GM18505 (cell line): Measurements from ENCODE around the gene C1QTNF4.
"Not testable (repeated sequence)": the region's sequence is repeated elsewhere in the genome, so short reads cannot be mapped to it uniquely, and the experiment has no call there.

Source experiments
- ATAC-seq: cut with Tn5 transposase; IDR thresholded peaks from one replicate; pipeline ENCODE4 v1.9.1; 2021; ENCODE audit not compliant: unreplicated experiment
- POLR2A ChIP-seq: IDR thresholded peaks from 4 replicates; pipeline ENCODE4 v1.6.1; 2011; ENCODE audit warnings: borderline replicate concordance; ENCODE audit not compliant: insufficient read depth, insufficient read length; ENCODE audit errors: extremely low read depth

The C1QTNF4 gene

DNA sequence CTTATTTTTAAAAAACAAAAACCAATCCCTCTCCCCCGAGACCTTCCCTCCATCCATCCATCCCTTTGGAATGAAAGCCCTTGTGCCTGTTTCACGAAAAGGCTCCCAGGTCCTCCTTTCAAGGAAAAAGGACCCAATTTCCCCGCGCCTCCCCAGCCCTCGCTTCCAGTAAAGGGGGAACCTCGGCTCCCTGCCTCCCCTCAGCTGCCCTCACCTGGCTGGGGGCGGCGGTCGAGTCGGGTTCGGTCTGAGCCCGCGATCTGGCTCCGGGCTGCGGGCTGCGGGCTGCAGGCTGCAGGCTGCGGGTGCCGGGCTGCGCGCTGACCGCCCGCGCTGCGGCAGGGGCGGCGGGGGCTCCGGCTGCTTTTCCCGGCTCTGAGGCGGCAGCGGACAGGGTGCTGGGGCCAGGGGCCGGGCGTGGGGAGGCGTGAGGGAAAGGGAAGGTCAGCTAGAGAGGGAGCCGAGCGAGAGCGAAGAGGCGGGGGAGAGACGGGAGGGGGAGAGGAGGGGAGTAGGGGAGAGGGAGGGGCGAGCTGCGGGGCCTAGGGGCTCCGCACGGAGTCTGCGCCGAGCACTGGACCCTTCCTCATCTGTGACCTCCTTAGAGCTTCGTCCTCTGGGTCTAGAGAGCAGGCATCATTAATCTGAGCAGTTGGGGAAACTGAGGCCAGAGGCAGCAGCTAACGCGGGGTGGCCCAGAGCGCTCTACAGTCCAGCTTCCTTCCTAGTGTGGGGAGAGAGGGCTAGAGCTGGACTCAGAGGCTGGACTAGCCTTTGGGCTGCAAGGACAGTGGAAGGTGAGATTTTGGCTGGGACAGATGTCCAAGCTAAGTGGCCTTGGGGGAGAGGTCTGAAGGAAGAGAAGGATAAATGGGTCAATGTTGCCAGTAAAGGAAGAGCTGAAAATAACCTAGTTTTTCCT lies at the start of gene C1QTNF4:
C1QTNF4 (minus strand) TSS at position 478 of the 922 bp plus-strand sequence. CDS start 3,601 bp downstream, outside the sequence.
- no peak for TF ChIP-seq POLR2A
- ATAC-seq, result no peak

- ATAC-seq, result peak; percentile 91
- peak; percentile 94 for TF ChIP-seq POLR2A
These were observed 48.1 kb upstream of the C1QTNF4 start, which contains the start of gene MTCH2 for GRCh38 chr11:47642099-47642855. TSS of gene MTCH2 (minus strand) at chr11:47642559. CDS start at chr11:47642465, 94 bp downstream.

- TF ChIP-seq POLR2A, result no peak
- no peak for ATAC-seq
These were observed 47.4 kb upstream of the C1QTNF4 start for GRCh38 chr11:47641600-47642098.

DNA sequence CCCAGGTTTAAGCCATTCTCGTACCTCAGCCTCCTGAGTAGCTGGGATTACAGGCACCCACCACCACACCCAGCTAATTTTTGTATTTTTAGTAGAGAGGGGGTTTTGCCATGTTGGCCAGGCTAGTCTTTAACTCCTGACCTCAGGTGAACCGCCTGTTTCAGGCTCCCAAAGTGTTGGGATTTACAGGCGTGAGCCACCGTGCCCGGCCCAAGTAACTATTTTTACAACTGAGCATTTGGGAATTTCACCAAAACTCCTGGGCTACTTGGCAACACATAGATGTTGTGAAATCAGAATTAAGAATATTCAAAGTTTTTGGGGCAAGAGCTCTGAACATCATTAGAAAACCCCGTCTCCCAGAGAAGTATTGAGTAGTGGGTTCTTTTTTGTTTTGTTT lies 46.3 kb upstream of the C1QTNF4 start:
- ATAC-seq, result not testable (repeated sequence)

- not testable (repeated sequence) for ATAC-seq
These were observed 42.1 kb upstream of the C1QTNF4 start for GRCh38 chr11:47636331-47636730.

GRCh38 chr11:47631473-47631872 lies 37.3 kb upstream of the C1QTNF4 start:
- no peak for ATAC-seq
- TF ChIP-seq POLR2A, result no peak

DNA sequence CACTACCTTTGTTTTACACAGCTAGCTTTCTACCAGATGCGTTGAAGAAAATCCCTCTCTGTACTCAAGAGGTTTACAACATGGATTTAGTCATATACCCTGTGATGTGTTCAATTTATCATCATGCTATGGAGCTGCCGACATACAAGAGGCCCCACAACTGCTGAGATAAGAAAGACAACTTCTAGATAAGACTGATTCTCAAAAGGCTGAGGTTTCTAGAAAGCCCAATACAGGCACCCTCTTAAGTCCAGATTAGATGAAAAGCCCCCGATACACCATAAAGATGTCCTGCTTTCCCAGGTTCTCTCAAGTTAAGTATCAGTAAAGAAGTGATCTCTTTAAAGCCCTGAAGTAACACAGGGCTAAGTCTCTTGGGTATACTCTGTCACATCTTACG lies 33.8 kb upstream of the C1QTNF4 start:
- no peak for TF ChIP-seq POLR2A

DNA sequence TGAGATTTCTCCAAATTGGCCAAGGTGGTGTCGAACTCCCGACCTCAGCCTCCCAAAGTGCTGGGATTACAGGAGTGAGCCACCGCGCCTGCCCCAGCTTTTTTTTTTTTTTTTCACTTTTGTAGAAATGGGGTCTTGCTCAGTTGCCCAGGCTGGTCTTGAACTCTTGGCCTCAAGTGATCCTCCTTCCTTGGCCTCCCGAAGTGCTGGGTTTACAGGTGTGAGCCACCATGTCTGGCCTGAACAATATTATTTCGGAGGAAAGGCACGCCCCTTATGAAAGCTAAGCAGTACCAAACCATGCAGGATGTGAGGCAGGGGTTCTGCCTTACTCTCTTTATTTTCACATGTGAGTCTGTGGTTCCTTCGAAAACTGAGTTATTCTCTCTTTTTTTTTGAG lies 32.0 kb upstream of the C1QTNF4 start:
- no peak for ATAC-seq
- TF ChIP-seq POLR2A, result no peak

More for the DNA sequence above, 33.8 kb upstream of the C1QTNF4 start:
- ATAC-seq, result no peak

GRCh38 chr11:47620836-47621378 lies 26.7 kb upstream of the C1QTNF4 start:
- TF ChIP-seq POLR2A, result no peak
- ATAC-seq, result no peak

DNA sequence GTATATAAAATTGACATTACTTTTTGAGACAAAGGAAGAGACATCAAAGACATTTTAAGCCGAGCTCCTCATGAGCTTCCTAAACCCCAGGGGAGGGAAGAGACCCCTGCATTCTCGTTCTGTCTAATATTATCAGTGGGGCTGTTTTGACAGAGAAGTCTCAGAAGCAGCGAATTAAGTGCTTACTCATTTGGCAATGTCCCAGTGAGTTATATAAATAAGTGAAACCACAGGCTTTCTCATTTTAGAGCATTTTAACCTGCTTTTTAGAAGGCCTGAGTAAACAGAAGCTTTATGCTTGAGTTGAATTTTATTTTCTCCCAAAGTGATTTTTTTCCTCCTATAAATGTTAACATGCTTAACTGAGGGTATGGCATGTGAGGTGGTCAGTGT lies 23.2 kb upstream of the C1QTNF4 start:
- TF ChIP-seq POLR2A, result no peak
- ATAC-seq, result no peak

GRCh38 chr11:47616726-47617416 lies 22.7 kb upstream of the C1QTNF4 start:
- ATAC-seq, result no peak
- no peak for TF ChIP-seq POLR2A

DNA sequence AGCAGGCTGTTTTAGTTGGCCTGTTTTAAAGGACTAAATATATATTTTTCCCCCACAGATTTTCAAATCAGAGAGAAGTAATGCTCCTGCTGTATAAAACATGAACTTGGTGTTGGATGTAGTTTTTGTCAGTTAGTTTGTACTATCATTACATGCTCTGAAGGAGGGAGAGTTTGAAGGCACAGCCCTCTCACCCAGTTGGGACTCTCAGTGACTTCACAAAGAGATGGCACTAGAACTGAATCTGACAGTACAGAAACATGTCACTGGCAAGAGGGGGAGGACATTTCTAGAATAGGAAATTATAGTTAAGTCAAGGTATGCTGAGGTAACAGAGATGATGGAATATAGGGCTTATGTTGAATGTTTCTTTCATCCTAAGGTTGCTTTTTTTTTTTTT lies 21.0 kb upstream of the C1QTNF4 start:
- no peak for TF ChIP-seq POLR2A
- no peak for ATAC-seq

DNA sequence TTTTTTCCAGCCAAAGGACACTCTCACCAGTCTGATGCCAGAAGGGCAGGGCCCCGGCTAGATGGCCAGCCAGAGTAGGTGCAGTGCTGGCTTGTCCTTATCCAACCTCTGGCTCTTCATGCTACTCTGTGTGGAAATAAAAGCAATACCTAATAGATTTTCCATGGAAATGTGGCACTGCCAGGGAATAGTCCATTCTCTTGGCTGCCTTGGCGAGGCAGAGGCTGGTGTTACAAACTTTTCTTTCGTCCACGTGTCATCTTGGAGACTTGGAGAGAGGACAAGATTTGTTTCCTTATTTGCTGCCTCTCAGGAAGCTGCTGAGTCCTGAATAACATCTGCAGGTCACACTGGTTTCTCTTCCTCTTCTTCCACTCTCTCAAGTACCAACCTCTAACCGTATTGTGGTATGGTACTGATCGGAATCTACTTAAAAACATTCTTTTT lies 17.2 kb upstream of the C1QTNF4 start:
- ATAC-seq, result peak; percentile 82
- no peak for TF ChIP-seq POLR2A
